LNCaP clone FGC (cell line): ENCODE data around the gene SNX13.

Experiments used
- DNase-seq: peaks from one replicate; pipeline ENCODE4 v3.0.0-alpha.2; 2011; ENCODE audit warnings: low read depth
- H3K4me3 ChIP-seq: 2 replicates; pipeline ENCODE4 v1.5.1; 2011; ENCODE audit warnings: mild to moderate bottlenecking, low read depth, low read length, control low read depth
- CTCF ChIP-seq: IDR thresholded peaks from 2 replicates; pipeline ENCODE4 v1.5.1; 2012; ENCODE audit warnings: mild to moderate bottlenecking; ENCODE audit not compliant: control insufficient read depth, insufficient read depth; ENCODE audit errors: extremely low read depth

Gene SNX13

GRCh38 chr7:17879075-17879661 is 61.1 kb downstream of the SNX13 start:
- H3K4me3 ChIP-seq, result no peak overlapping the region
- no peak for DNase-seq
- TF ChIP-seq CTCF, result no peak

GRCh38 chr7:17878627-17879026 is 61.7 kb downstream of the SNX13 start:
- no peak for DNase-seq
- TF ChIP-seq CTCF, result no peak
- no peak overlapping the region for H3K4me3 ChIP-seq

GRCh38 chr7:17871815-17872533 is 68.3 kb downstream of the SNX13 start:
- H3K4me3 ChIP-seq, result no peak overlapping the region

GRCh38 chr7:17870406-17870805 is 69.9 kb downstream of the SNX13 start:
- no peak for TF ChIP-seq CTCF
- DNase-seq, result no peak
- no peak overlapping the region for H3K4me3 ChIP-seq

More at GRCh38 chr7:17871815-17872533, 68.3 kb downstream of the SNX13 start:
- DNase-seq, result no peak
- TF ChIP-seq CTCF, result no peak

GRCh38 chr7:17863809-17864143 is 76.5 kb downstream of the SNX13 start:
- H3K4me3 ChIP-seq, result no peak overlapping the region
- TF ChIP-seq CTCF, result no peak
- no peak for DNase-seq

GRCh38 chr7:17863095-17863808 is 77.0 kb downstream of the SNX13 start:
- no peak overlapping the region for H3K4me3 ChIP-seq
- no peak for DNase-seq
- TF ChIP-seq CTCF, result no peak
